Glutamatergic neuron (in vitro differentiated cells): Measurements from ENCODE around the gene NRXN3. TPM values are rescaled to one million over a fixed set of nuclear protein-coding genes. Genes with fewer than 3 reads are reported as not detected.

Experiments used
- DNase-seq: peaks from one replicate; pipeline ENCODE4 v3.0.0; 2022
- H3K27ac Mint-ChIP-seq: one replicate; pipeline ENCODE4 v1.8.0; 2020; ENCODE audit warnings: mild to moderate bottlenecking, mixed read lengths, inconsistent platforms; ENCODE audit not compliant: unreplicated experiment
- H3K27me3 Mint-ChIP-seq: one replicate; pipeline ENCODE4 v1.8.0; 2020; ENCODE audit warnings: mild to moderate bottlenecking, moderate library complexity, mixed read lengths, inconsistent platforms; ENCODE audit not compliant: unreplicated experiment
- H3K36me3 Mint-ChIP-seq: one replicate; pipeline ENCODE4 v1.8.0; 2020; ENCODE audit warnings: mild to moderate bottlenecking, mixed read lengths, inconsistent platforms; ENCODE audit not compliant: unreplicated experiment
- H3K4me1 Mint-ChIP-seq: one replicate; pipeline ENCODE4 v1.8.0; 2020; ENCODE audit warnings: mild to moderate bottlenecking, low read depth, mixed read lengths, inconsistent platforms; ENCODE audit not compliant: unreplicated experiment
- H3K4me3 Mint-ChIP-seq: one replicate; pipeline ENCODE4 v1.8.0; 2020; ENCODE audit warnings: mild to moderate bottlenecking, mixed read lengths, inconsistent platforms; ENCODE audit not compliant: unreplicated experiment
- H3K9me3 Mint-ChIP-seq: one replicate; pipeline ENCODE4 v1.8.0; 2020; ENCODE audit warnings: mild to moderate bottlenecking, moderate library complexity, mixed read lengths, inconsistent platforms; ENCODE audit not compliant: unreplicated experiment
- CTCF ChIP-seq: fragments of 200-600 bp; sonication (generic); IDR thresholded peaks from one replicate; pipeline ENCODE4 v1.5.0; 2021; ENCODE audit not compliant: partially characterized antibody, unreplicated experiment
- total RNA-seq: library from RNA; stranded (reverse); fragmentation: NEBNext Ultra II Directional; extraction: Animal tissue kit (Norgen Biotek cat#: 25700); gene quantifications from one replicate; pipeline ENCODE4 v1.2.1, GENCODE V29; 2021; ENCODE audit not compliant: unreplicated experiment

NRXN3 gene
- total RNA-seq, 1 donor from 2014 or later: 1.2 TPM

- TF ChIP-seq CTCF: no peak
- Mint-ChIP-seq H3K4me3 (no peak overlapping the region), H3K27me3 (peaks cover 4% of the 10 kb centered on the region), H3K36me3 (no peaks in the 10 kb centered on the region), H3K27ac (no peak overlapping the region), H3K9me3 (peaks cover 2% of the 10 kb centered on the region), H3K4me1 (peaks cover 10% of the 10 kb centered on the region)
- no peak for DNase-seq
Measured at GRCh38 chr14:78344290-78344689, 174.1 kb downstream of the NRXN3 start.

- DNase-seq: no peak
Measured at GRCh38 chr14:78345131-78345744, 175.1 kb downstream of the NRXN3 start.

GRCh38 chr14:78346747-78347146 lies 176.6 kb downstream of the NRXN3 start:
- no peak for DNase-seq
- H3K9me3 Mint-ChIP-seq: peaks cover 2% of the 10 kb centered on the region
- peaks cover 4% of the 10 kb centered on the region for H3K27me3 Mint-ChIP-seq
- H3K36me3 Mint-ChIP-seq: no peaks in the 10 kb centered on the region
- no peak overlapping the region for H3K4me3 Mint-ChIP-seq
- H3K27ac Mint-ChIP-seq: no peak overlapping the region
- H3K4me1 Mint-ChIP-seq: peaks cover 10% of the 10 kb centered on the region
- TF ChIP-seq CTCF: no peak

More at GRCh38 chr14:78345131-78345744, 175.1 kb downstream of the NRXN3 start:
- no peak for TF ChIP-seq CTCF
- peaks cover 4% of the 10 kb centered on the region for H3K27me3 Mint-ChIP-seq
- H3K9me3 Mint-ChIP-seq: peaks cover 2% of the 10 kb centered on the region
- H3K4me1 Mint-ChIP-seq: peaks cover 10% of the 10 kb centered on the region
- H3K27ac Mint-ChIP-seq: no peak overlapping the region
- no peak overlapping the region for H3K4me3 Mint-ChIP-seq
- no peaks in the 10 kb centered on the region for H3K36me3 Mint-ChIP-seq

- Mint-ChIP-seq H3K36me3 (no peaks in the 10 kb centered on the region), H3K4me1 (no peaks in the 10 kb centered on the region), H3K9me3 (no peaks in the 10 kb centered on the region), H3K27ac (no peak overlapping the region), H3K27me3 (no peaks in the 10 kb centered on the region), H3K4me3 (no peak overlapping the region)
- DNase-seq: no peak
- no peak for TF ChIP-seq CTCF
Measured at GRCh38 chr14:78355109-78355508, 184.9 kb downstream of the NRXN3 start.

- H3K9me3 Mint-ChIP-seq: no peaks in the 10 kb centered on the region
- no peaks in the 10 kb centered on the region for H3K36me3 Mint-ChIP-seq
- no peak overlapping the region for H3K27ac Mint-ChIP-seq
- H3K4me1 Mint-ChIP-seq: peaks cover under 1% of the 10 kb centered on the region
- no peak for DNase-seq
- no peak for TF ChIP-seq CTCF
- H3K27me3 Mint-ChIP-seq: no peaks in the 10 kb centered on the region
- no peak overlapping the region for H3K4me3 Mint-ChIP-seq
Measured at GRCh38 chr14:78356391-78356790, 186.2 kb downstream of the NRXN3 start.
